HepG2 (cell line): Measurements from ENCODE around the gene NKD1. TPM values are rescaled to one million over a fixed set of nuclear protein-coding genes. Genes with fewer than 3 reads are reported as not detected.

ENCODE experiments used
- ARID2 ChIP-seq: sonication (generic); formaldehyde crosslinking; IDR thresholded peaks from 2 replicates; pipeline ENCODE4 v1.8.1; 2022; ENCODE audit warnings: mild to moderate bottlenecking, missing genetic modification reagents, borderline replicate concordance
- ARNT ChIP-seq: fragments of 450-650 bp; IDR thresholded peaks from 2 replicates; pipeline ENCODE4 v1.6.1; 2017
- DPF2 ChIP-seq: sonication (generic); formaldehyde crosslinking; IDR thresholded peaks from 2 replicates; pipeline ENCODE4 v1.4.0; 2020; ENCODE audit warnings: mild to moderate bottlenecking, low read depth, missing genetic modification reagents, borderline replicate concordance
- GLI4 ChIP-seq: sonication (generic); formaldehyde crosslinking; IDR thresholded peaks from 2 replicates; pipeline ENCODE4 v1.5.1; 2020; ENCODE audit warnings: missing genetic modification reagents, mild to moderate bottlenecking, moderate library complexity, borderline replicate concordance
- YY1 ChIP-seq: IDR thresholded peaks from 2 replicates; pipeline ENCODE4 v1.6.1; 2011; ENCODE audit warnings: low read length, low read depth, moderate library complexity, mild to moderate bottlenecking; ENCODE audit not compliant: insufficient read depth, insufficient replicate concordance
- ZBED4 ChIP-seq: sonication (generic); formaldehyde crosslinking; IDR thresholded peaks from 2 replicates; pipeline ENCODE4 v1.4.0; 2020; ENCODE audit warnings: missing genetic modification reagents, borderline replicate concordance
- ZNF143 ChIP-seq: sonication (generic); formaldehyde crosslinking; IDR thresholded peaks from 2 replicates; pipeline ENCODE4 v1.4.0; 2020; ENCODE audit warnings: missing genetic modification reagents
- ZNF367 ChIP-seq: sonication (generic); formaldehyde crosslinking; IDR thresholded peaks from 2 replicates; pipeline ENCODE4 v1.4.0; 2020; ENCODE audit warnings: missing genetic modification reagents, borderline replicate concordance
- polyA plus RNA-seq, 8 experiments: library from polyadenylated mRNA; depleted of rRNA in 3 of 8; stranded (reverse) in 7 of 8; unstranded in 1 of 8; fragments of >200 nt; fragmentation: Illumina TruSeq in 4 of 8; extraction: Trizol in 4 of 8; gene quantifications; 2 replicates each; pipeline versions ENCODE4 v1.2.1 to v1.2.3, GENCODE V29; 2011 to 2016; ENCODE audit warnings: low read depth in 4 of 8, missing spikeins in 1 of 8, mixed read lengths in 1 of 8; ENCODE audit not compliant: insufficient read depth in 1 of 8
- total RNA-seq, 5 experiments: library from RNA; depleted of rRNA; stranded (reverse); fragments of >200 nt; fragmentation: Illumina TruSeq; extraction: Trizol; gene quantifications; 2 replicates each; pipeline ENCODE4 v1.2.3, GENCODE V29; 2016; ENCODE audit warnings: low read depth in 1 of 5
- TF ChIP-seq, protein P1 (sequence below): sonication (generic); formaldehyde crosslinking; IDR thresholded peaks from 2 replicates; pipeline ENCODE4 v1.5.1; 2020; ENCODE audit warnings: mild to moderate bottlenecking, missing genetic modification reagents, borderline replicate concordance
- TF ChIP-seq, protein P2 (sequence below): sonication (generic); formaldehyde crosslinking; IDR thresholded peaks from 2 replicates; pipeline ENCODE4 v1.9.0; 2022; ENCODE audit warnings: missing genetic modification reagents, mild to moderate bottlenecking, borderline replicate concordance
- TF ChIP-seq, protein P3 (sequence below): sonication (generic); formaldehyde crosslinking; IDR thresholded peaks from 2 replicates; pipeline ENCODE4 v1.8.0; 2022; ENCODE audit warnings: missing genetic modification reagents, mild to moderate bottlenecking, inconsistent platforms, borderline replicate concordance

The NKD1 gene
- total and polyA plus RNA-seq, 2 of the 13 experiments (the other 11 are each of a cell fraction or from before 2014, with no cell fraction given), result 70.4 to 121 TPM

GRCh38 chr16:50509521-50510341 lies 38.5 kb upstream of the NKD1 start (continued):
- TF ChIP-seq, protein P1, sequence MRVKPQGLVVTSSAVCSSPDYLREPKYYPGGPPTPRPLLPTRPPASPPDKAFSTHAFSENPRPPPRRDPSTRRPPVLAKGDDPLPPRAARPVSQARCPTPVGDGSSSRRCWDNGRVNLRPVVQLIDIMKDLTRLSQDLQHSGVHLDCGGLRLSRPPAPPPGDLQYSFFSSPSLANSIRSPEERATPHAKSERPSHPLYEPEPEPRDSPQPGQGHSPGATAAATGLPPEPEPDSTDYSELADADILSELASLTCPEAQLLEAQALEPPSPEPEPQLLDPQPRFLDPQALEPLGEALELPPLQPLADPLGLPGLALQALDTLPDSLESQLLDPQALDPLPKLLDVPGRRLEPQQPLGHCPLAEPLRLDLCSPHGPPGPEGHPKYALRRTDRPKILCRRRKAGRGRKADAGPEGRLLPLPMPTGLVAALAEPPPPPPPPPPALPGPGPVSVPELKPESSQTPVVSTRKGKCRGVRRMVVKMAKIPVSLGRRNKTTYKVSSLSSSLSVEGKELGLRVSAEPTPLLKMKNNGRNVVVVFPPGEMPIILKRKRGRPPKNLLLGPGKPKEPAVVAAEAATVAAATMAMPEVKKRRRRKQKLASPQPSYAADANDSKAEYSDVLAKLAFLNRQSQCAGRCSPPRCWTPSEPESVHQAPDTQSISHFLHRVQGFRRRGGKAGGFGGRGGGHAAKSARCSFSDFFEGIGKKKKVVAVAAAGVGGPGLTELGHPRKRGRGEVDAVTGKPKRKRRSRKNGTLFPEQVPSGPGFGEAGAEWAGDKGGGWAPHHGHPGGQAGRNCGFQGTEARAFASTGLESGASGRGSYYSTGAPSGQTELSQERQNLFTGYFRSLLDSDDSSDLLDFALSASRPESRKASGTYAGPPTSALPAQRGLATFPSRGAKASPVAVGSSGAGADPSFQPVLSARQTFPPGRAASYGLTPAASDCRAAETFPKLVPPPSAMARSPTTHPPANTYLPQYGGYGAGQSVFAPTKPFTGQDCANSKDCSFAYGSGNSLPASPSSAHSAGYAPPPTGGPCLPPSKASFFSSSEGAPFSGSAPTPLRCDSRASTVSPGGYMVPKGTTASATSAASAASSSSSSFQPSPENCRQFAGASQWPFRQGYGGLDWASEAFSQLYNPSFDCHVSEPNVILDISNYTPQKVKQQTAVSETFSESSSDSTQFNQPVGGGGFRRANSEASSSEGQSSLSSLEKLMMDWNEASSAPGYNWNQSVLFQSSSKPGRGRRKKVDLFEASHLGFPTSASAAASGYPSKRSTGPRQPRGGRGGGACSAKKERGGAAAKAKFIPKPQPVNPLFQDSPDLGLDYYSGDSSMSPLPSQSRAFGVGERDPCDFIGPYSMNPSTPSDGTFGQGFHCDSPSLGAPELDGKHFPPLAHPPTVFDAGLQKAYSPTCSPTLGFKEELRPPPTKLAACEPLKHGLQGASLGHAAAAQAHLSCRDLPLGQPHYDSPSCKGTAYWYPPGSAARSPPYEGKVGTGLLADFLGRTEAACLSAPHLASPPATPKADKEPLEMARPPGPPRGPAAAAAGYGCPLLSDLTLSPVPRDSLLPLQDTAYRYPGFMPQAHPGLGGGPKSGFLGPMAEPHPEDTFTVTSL (CRISPR knock-in tag), result no peak
- no peak for TF ChIP-seq ZNF143 (CRISPR knock-in tag)
- TF ChIP-seq ZNF367 (CRISPR knock-in tag), result no peak
- 0 out of 2 replicates have a peak, but pooled peaks have one; percentile 24 for TF ChIP-seq ARID2 (CRISPR knock-in tag)
- TF ChIP-seq ARNT, result no peak
- TF ChIP-seq YY1, result no peak
- TF ChIP-seq GLI4 (CRISPR knock-in tag), result no peak
- TF ChIP-seq ZBED4 (CRISPR knock-in tag), result no peak
- TF ChIP-seq, protein P2, sequence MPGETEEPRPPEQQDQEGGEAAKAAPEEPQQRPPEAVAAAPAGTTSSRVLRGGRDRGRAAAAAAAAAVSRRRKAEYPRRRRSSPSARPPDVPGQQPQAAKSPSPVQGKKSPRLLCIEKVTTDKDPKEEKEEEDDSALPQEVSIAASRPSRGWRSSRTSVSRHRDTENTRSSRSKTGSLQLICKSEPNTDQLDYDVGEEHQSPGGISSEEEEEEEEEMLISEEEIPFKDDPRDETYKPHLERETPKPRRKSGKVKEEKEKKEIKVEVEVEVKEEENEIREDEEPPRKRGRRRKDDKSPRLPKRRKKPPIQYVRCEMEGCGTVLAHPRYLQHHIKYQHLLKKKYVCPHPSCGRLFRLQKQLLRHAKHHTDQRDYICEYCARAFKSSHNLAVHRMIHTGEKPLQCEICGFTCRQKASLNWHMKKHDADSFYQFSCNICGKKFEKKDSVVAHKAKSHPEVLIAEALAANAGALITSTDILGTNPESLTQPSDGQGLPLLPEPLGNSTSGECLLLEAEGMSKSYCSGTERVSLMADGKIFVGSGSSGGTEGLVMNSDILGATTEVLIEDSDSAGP, result no peak
- TF ChIP-seq, protein P3, sequence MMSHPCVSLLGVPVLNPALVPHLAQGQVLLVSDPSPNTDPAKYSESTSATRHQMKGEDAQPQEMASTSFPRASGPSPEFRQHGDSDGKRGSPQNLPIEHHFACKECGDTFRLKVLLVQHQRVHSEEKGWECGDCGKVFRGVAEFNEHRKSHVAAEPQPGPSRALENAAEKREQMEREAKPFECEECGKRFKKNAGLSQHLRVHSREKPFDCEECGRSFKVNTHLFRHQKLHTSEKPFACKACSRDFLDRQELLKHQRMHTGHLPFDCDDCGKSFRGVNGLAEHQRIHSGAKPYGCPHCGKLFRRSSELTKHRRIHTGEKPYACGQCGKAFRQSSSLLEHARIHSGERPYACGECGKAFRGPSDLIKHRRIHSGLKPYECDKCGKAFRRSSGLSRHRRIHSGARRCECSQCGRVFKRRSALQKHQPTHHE (CRISPR knock-in tag), result no peak
- TF ChIP-seq DPF2 (CRISPR knock-in tag), result no peak
